ENCODE measurements around the gene BUD31. TPM values are rescaled to one million over a fixed set of nuclear protein-coding genes. Genes with fewer than 3 reads are reported as not detected.

BUD31 gene
- total and polyA plus RNA-seq, 11 donors, result 26.1 to 87.8 (median 47.4) TPM

GRCh38 chr7:99381664-99382075 lies 27.1 kb upstream of the BUD31 start:
- H3K27me3 ChIP-seq, result no peaks in the 10 kb centered on the region
- H3K27ac ChIP-seq, result peak overlapping the region in 2 of 12 donors; percentile 7 to 97
- peaks cover 0 to 67% (median 22%) of the 10 kb centered on the region in 9 donors for H3K36me3 ChIP-seq
- no peaks in the 10 kb centered on the region for H3K9me3 ChIP-seq
- WGBS, 4 donors, result 27 to 64% (median 50%) methylated on average over 5 to 7 of the region's 7 CpGs
- ATAC-seq (no peak), DNase-seq (peak in 1 of 5 donors; percentile 40)
- peaks cover 0 to 77% (median 32%) of the 10 kb centered on the region in 12 donors for H3K4me1 ChIP-seq
- no peak for TF ChIP-seq CTCF (IDR thresholded peaks at IDR 0.05)
- intact Hi-C loops (cut with DNase I), result no loop called here
- H3K4me3 ChIP-seq, result no peak overlapping the region

- Histone ChIP-seq H3K9me3 (no peaks in the 10 kb centered on the region), H3K27ac (no peak overlapping the region), H3K4me1 (peaks cover 0 to 62% (median 32%) of the 10 kb centered on the region in 12 donors), H3K4me3 (no peak overlapping the region), H3K36me3 (peaks cover 0 to 67% (median 24%) of the 10 kb centered on the region in 9 donors), H3K27me3 (no peaks in the 10 kb centered on the region)
- 88 to 92% (median 91%) methylated on average over 10 of the region's 10 CpGs for WGBS, 4 donors
- TF ChIP-seq POLR2A (IDR thresholded peaks at IDR 0.05), result no peak
- TF ChIP-seq CTCF (IDR thresholded peaks at IDR 0.05), result no peak
- no peak for DNase-seq
- intact Hi-C loops (cut with DNase I), result no loop called here
- ATAC-seq, result no peak
Observed at GRCh38 chr7:99383203-99383602, 25.6 kb upstream of the BUD31 start.

GRCh38 chr7:99383791-99384370 lies 24.9 kb upstream of the BUD31 start:
- H3K4me1 ChIP-seq, result peaks cover 0 to 55% (median 28%) of the 10 kb centered on the region in 12 donors
- 92 to 94% (median 93%) methylated on average over 13 of the region's 13 CpGs for WGBS, 4 donors
- H3K9me3 ChIP-seq, result no peaks in the 10 kb centered on the region
- no peak for DNase-seq
- peaks cover 0 to 69% (median 29%) of the 10 kb centered on the region in 9 donors for H3K36me3 ChIP-seq
- ATAC-seq, result no peak
- H3K27me3 ChIP-seq, result no peaks in the 10 kb centered on the region
- H3K27ac ChIP-seq, result no peak overlapping the region
- intact Hi-C loops (cut with DNase I), result no loop called here
- TF ChIP-seq CTCF (IDR thresholded peaks at IDR 0.05), result no peak
- TF ChIP-seq POLR2A (IDR thresholded peaks at IDR 0.05), result no peak
- H3K4me3 ChIP-seq, result no peak overlapping the region

GRCh38 chr7:99384523-99384922 lies 24.2 kb upstream of the BUD31 start:
- WGBS, 4 donors, result 88 to 93% (median 90%) methylated on average over 4 of the region's 4 CpGs
- TF ChIP-seq POLR2A (IDR thresholded peaks at IDR 0.05), result no peak
- ATAC-seq (no peak), DNase-seq (no peak)
- Histone ChIP-seq H3K27ac (no peak overlapping the region), H3K4me1 (peaks cover 0 to 49% (median 23%) of the 10 kb centered on the region in 12 donors), H3K36me3 (peaks cover 0 to 76% (median 35%) of the 10 kb centered on the region in 9 donors), H3K27me3 (no peaks in the 10 kb centered on the region), H3K9me3 (no peaks in the 10 kb centered on the region), H3K4me3 (no peak overlapping the region)
- intact Hi-C loops (cut with DNase I), result no loop called here

GRCh38 chr7:99385564-99385963 lies 23.2 kb upstream of the BUD31 start:
- no peak for TF ChIP-seq POLR2A (IDR thresholded peaks at IDR 0.05)
- intact Hi-C loops (cut with DNase I), result no loop called here
- ATAC-seq, result no peak
- peak overlapping the region in 1 of 12 donors; percentile 8 for H3K27ac ChIP-seq
- peaks cover 0 to 38% (median 13%) of the 10 kb centered on the region in 12 donors for H3K4me1 ChIP-seq
- WGBS, 4 donors, result 69 to 86% (median 82%) methylated on average over 3 to 8 of the region's 8 CpGs
- H3K27me3 ChIP-seq, result no peaks in the 10 kb centered on the region
- no peak for DNase-seq
- H3K9me3 ChIP-seq, result no peaks in the 10 kb centered on the region
- H3K4me3 ChIP-seq, result no peak overlapping the region
- H3K36me3 ChIP-seq, result peaks cover 0 to 86% (median 46%) of the 10 kb centered on the region in 9 donors
